HepG2 (cell line): Measurements from ENCODE around the gene MORC1. TPM values are rescaled to one million over a fixed set of nuclear protein-coding genes. Genes with fewer than 3 reads are reported as not detected.

Source experiments
- ATAC-seq: fragments of 200-7000 bp; cut with Tn5 transposase; 3 replicates; pipeline ENCODE4 v1.9.1; 2020; ENCODE audit warnings: mild to moderate bottlenecking, moderate library complexity
- BruUV-seq: library from RNA; stranded (reverse); fragments of 400-500 nt; replicated peaks from 2 replicates; lab custom pipeline; 2021; lab: Mats Ljungman, UMichigan
- CTCF ChIA-PET: fragments of 300-600 bp; formaldehyde crosslinking; extraction: SDS; loops from one replicate; lab custom pipeline; 2021; ENCODE audit warnings: low total read pairs, inconsistent platforms, low intra/inter-chr PET ratio; lab: Yijun Ruan, JAX
- POLR2A ChIA-PET: fragments of 350-600 bp; sonication (Branson Sonifier 250); formaldehyde crosslinking; loops from one replicate; lab custom pipeline; 2020; ENCODE audit warnings: antibody characterized with exemption, inconsistent platforms; lab: Yijun Ruan, JAX
- DNase-seq: peaks from one replicate; pipeline ENCODE4 v3.0.0-alpha.2; 2015; ENCODE audit warnings: low spot score
- FAIRE-seq: peaks from 3 replicates; lab custom pipeline; 2011; peaks lifted over from hg19 to GRCh38; lab: Jason Lieb, UNC
- H2AFZ ChIP-seq: one replicate; pipeline ENCODE4 v1.6.1; 2011; ENCODE audit warnings: low read length, inconsistent platforms
- H3K27ac ChIP-seq: fragments of 300-600 bp; 3 replicates; pipeline ENCODE4 v1.8.0; 2011; ENCODE audit warnings: mixed run types, mild to moderate bottlenecking, mixed read lengths, low read length, inconsistent platforms; ENCODE audit not compliant: insufficient read depth; ENCODE audit errors: extremely low read length
- H3K27me3 ChIP-seq, 2 experiments: fragments of 200-600 bp in 1 of 2; 2 replicates in 1 of 2; 3 replicates in 1 of 2; pipeline versions ENCODE4 v1.6.0 to v1.8.0; 2011; ENCODE audit warnings: low read length in 2 of 2, mild to moderate bottlenecking in 2 of 2, moderate library complexity in 2 of 2, inconsistent platforms in 1 of 2; ENCODE audit not compliant: insufficient read depth in 2 of 2, control insufficient read depth in 1 of 2
- H3K36me3 ChIP-seq, 2 experiments: fragments of 200-600 bp in 1 of 2; replicated peaks in 1 of 2; 2 replicates in 1 of 2; 3 replicates in 1 of 2; pipeline versions ENCODE4 v1.5.1 to v1.8.0; 2011; ENCODE audit warnings: low read length in 2 of 2, inconsistent platforms in 1 of 2; ENCODE audit not compliant: insufficient read depth in 2 of 2, control insufficient read depth in 1 of 2
- H3K4me1 ChIP-seq: 2 replicates; pipeline ENCODE4 v1.5.1; 2012; ENCODE audit warnings: low read length, inconsistent platforms; ENCODE audit not compliant: insufficient read depth
- H3K4me2 ChIP-seq: 2 replicates; pipeline ENCODE4 v1.6.0; 2011; ENCODE audit warnings: low read depth, low read length, inconsistent platforms
- H3K4me3 ChIP-seq, 3 experiments: fragments of 200-600 bp in 1 of 3; sonication (generic), shearing (Covaris generic) in 1 of 3; replicated peaks in 1 of 3; 2 replicates each; pipeline ENCODE4 v1.5.1; 2011 to 2016; ENCODE audit warnings: low read length in 3 of 3, inconsistent platforms in 2 of 3, low read depth in 2 of 3, mild to moderate bottlenecking in 2 of 3, control low read depth in 1 of 3, mixed read lengths in 1 of 3; ENCODE audit not compliant: insufficient read depth in 1 of 3
- H3K79me2 ChIP-seq: one replicate; pipeline ENCODE4 v1.6.1; 2011; ENCODE audit warnings: low read length, inconsistent platforms; ENCODE audit not compliant: insufficient read depth
- H3K9ac ChIP-seq: 2 replicates; pipeline ENCODE4 v1.6.0; 2011; ENCODE audit warnings: mild to moderate bottlenecking, low read depth, low read length, inconsistent platforms; ENCODE audit not compliant: insufficient read depth
- H3K9me3 ChIP-seq: 2 replicates; pipeline ENCODE4 v1.5.1; 2012; ENCODE audit warnings: mild to moderate bottlenecking, low read length
- H4K20me1 ChIP-seq: 2 replicates; pipeline ENCODE4 v1.6.0; 2011; ENCODE audit warnings: inconsistent platforms, mild to moderate bottlenecking, low read length, moderate library complexity; ENCODE audit not compliant: insufficient read depth
- RNF219 ChIP-seq: sonication (generic); formaldehyde crosslinking; IDR thresholded peaks from 2 replicates; pipeline ENCODE4 v1.5.0; 2020; ENCODE audit warnings: mild to moderate bottlenecking, missing genetic modification reagents
- TFE3 ChIP-seq: IDR thresholded peaks from 2 replicates; pipeline ENCODE4 v1.6.1; 2016
- ZNF362 ChIP-seq: sonication (generic); formaldehyde crosslinking; IDR thresholded peaks from 2 replicates; pipeline ENCODE4 v1.4.0; 2020; ENCODE audit warnings: missing genetic modification reagents, mild to moderate bottlenecking, borderline replicate concordance
- ZNF367 ChIP-seq: sonication (generic); formaldehyde crosslinking; IDR thresholded peaks from 2 replicates; pipeline ENCODE4 v1.4.0; 2020; ENCODE audit warnings: missing genetic modification reagents, borderline replicate concordance
- ZNF44 ChIP-seq: sonication (generic); formaldehyde crosslinking; IDR thresholded peaks from 2 replicates; pipeline ENCODE4 v1.5.1; 2020; ENCODE audit warnings: mild to moderate bottlenecking, missing genetic modification reagents
- WGBS: methylation state at CpG from one replicate; pipeline ENCODE4 v1.1.6; 2017; ENCODE audit warnings: low lambda C conversion rate; 5-methylcytosine and 5-hydroxymethylcytosine counted together
- in situ Hi-C: cut with HindIII; loops from 2 replicates; pipeline ENCODE4 v1.10.0; 2017; ENCODE audit warnings: low pct_unique_long_range_greater_than_20kb; ENCODE audit not compliant: extremely low pct_ligation_motif_present
- intact Hi-C: fragments of 100-400 bp; cut with micrococcal nuclease; formaldehyde crosslinking; loops from one replicate; pipeline ENCODE4 v1.10.0; 2022; ENCODE audit not compliant: unreplicated experiment
- polyA plus RNA-seq, 8 experiments: library from polyadenylated mRNA; depleted of rRNA in 3 of 8; stranded (reverse) in 7 of 8; unstranded in 1 of 8; fragments of >200 nt; fragmentation: Illumina TruSeq in 4 of 8; extraction: Trizol in 4 of 8; gene quantifications; 2 replicates each; pipeline versions ENCODE4 v1.2.1 to v1.2.3, GENCODE V29; 2011 to 2016; ENCODE audit warnings: low read depth in 4 of 8, missing spikeins in 1 of 8, mixed read lengths in 1 of 8; ENCODE audit not compliant: insufficient read depth in 1 of 8
- total RNA-seq, 5 experiments: library from RNA; depleted of rRNA; stranded (reverse); fragments of >200 nt; fragmentation: Illumina TruSeq; extraction: Trizol; gene quantifications; 2 replicates each; pipeline ENCODE4 v1.2.3, GENCODE V29; 2016; ENCODE audit warnings: low read depth in 1 of 5

MORC1 gene
- total and polyA plus RNA-seq, 2 of the 13 experiments (the other 11 are each of a cell fraction or from before 2014, with no cell fraction given), result not detected

GRCh38 chr3:109118584-109118983 lies 650 bp upstream of the MORC1 start:
- Histone ChIP-seq H3K9me3 (no peaks in the 10 kb centered on the region), H3K4me2 (no peak overlapping the region), H3K4me1 (no peaks in the 10 kb centered on the region), H2AFZ (no peak overlapping the region), H4K20me1 (no peaks in the 10 kb centered on the region), H3K4me3 (no peak overlapping the region), H3K36me3 (no peaks in the 10 kb centered on the region), H3K27me3 (no peaks in the 10 kb centered on the region), H3K79me2 (no peaks in the 10 kb centered on the region), H3K9ac (no peak overlapping the region), H3K27ac (no peak overlapping the region)
- ChIA-PET CTCF (no interaction called here), POLR2A (no interaction called here)
- no peak for FAIRE-seq
- in situ Hi-C loops (no loop called here), intact Hi-C loops (no loop called here)
- TF ChIP-seq ZNF362 (CRISPR knock-in tag) (no peak), ZNF44 (no peak), ZNF367 (CRISPR knock-in tag) (no peak), TFE3 (CRISPR knock-in tag) (no peak), RNF219 (CRISPR knock-in tag) (no peak)
- no peak for DNase-seq
- ATAC-seq, result no peak
- 38% methylated on average over 7 of the region's 7 CpGs for WGBS
- BruUV-seq, result no TSS peak
